ENCODE measurements around the gene NDUFB7. TPM values are rescaled to one million over a fixed set of nuclear protein-coding genes. Genes with fewer than 3 reads are reported as not detected.

NDUFB7 gene
- total RNA-seq, 1 donor from 2014 or later, result 152 TPM

DNA sequence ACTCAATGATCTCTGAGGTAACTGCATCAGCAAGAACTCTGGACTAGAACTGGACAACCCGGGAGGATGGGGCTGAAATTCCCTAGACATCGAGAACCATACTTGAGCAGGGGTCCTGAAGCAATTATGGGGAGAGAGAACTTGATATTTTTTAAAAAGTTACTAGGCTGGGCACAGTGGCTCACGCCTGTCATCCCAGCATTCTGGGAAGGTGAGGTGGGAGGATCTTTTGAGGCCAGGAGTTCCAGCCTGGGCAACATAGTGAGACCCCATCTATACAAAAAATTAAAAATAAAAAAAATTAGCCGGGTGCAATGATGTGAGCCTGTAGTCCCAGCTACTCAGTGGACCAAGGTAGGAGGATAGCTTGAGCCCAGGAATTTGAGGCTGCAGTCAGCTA is 51.3 kb downstream of the NDUFB7 start:
- no peak for DNase-seq

DNA sequence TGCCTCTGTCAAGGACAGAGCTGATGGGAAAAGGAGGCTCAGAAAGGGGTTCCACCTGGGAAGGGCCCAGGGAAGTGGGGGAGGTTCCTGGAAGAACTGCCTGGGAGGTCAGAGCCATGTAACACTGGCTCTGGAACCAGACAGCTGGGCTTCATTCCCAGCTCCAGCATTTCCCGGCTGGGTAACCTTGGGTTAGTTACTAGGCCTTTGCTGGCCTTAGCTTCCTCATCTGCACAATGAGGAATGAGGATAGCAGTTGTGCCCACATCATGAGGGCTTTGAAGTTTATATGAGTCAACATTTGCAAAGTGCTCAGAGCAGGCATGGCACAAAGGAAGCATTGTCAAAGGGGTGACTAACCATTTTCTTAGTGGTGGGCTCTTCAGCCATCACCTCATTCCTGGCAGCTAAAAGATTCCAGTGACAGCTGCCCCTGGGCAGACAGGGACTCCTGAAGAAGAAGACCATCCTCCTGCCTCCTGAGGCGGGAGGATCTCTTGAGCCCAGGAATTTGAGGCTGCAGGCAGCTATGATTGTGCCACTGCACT is 51.9 kb downstream of the NDUFB7 start:
- DNase-seq, result no peak

DNA sequence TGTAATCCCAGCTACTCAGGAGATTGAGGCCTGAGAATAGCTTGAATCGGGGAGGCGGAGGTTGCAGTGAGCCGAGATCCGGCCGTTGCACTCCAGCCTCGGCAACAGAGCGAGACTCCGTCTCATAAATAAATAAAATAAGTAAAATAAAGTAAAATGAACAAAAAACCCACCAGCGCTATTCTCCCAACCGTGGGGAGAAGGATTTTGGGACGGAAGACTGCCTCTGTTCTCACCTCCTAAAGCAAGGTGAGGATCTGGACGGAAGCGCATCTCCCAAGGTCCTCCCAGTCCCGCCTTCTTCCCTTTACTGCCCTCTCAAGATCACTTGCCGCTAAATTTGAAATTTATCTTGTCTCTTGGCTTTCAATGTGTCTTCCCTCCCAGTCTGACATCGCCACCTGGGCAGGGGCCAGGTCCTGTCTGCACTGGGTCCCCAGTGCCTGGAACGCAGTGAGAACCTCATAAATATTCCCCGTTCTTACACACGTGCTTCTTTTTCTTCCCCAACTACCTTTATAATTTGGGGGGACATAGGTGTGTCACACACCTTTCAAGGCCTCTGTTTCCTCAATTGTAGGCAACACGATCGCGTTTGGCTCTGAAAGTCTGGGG is 52.5 kb downstream of the NDUFB7 start:
- no peak for DNase-seq

DNA sequence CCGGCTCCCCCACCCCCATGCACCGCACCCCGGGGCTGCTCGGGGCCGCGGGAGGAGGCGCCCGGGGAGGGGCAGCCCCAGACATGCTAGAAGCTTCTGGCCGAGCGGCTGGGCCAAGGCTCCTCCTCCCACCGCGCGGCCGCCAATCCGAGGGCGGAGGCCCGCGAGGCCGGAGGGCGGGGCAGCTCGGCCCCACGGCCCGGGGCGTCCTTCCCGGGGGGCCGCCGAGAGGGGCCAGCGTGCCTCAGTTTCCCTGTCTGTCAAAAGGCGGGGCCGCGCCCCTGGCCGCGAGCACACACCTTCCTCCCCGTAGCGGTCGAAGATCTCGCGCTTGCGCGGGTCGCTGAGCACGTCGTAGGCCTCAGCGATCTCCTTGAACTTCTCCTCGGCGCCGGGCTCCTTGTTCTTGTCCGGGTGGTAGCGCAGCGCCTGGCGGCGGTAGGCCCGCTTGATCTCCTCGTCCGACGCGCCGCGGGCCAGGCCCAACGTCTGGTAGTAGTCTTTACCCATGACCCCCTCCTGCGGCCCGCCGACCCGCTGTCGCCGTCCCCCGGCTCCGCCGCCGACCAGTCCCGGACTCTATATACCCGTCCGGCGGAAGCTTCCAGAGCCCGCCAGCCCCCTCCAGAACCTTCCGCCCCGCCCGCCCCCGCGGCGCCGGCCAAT is 53.9 kb downstream of the NDUFB7 start, which contains the start of gene DNAJB1:
Gene DNAJB1, minus strand, starts transcription at position 558 of the 666 bp plus-strand sequence. Its CDS starts 48 bp downstream, at position 510.
- no peak for DNase-seq

DNA sequence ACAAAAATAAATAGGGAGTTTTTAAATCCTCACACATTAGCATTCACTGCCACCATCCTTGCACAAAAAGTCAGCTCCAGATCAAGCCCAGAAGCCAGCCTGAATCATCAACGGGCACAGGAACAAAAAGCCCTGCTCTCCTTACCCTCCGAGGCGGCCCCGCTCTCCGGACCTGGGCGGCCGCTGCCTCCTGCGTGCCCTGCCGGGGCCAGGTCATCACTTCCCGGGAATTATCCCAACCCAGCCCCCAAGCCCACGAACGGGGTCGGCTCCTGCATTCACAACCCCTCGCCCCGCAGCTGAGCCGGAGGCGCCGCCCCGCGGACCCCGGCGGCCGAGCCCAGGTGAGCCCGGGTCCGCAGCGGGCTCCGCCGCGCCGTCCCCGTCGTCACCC is 54.4 kb downstream of the NDUFB7 start:
- DNase-seq, result no peak

DNA sequence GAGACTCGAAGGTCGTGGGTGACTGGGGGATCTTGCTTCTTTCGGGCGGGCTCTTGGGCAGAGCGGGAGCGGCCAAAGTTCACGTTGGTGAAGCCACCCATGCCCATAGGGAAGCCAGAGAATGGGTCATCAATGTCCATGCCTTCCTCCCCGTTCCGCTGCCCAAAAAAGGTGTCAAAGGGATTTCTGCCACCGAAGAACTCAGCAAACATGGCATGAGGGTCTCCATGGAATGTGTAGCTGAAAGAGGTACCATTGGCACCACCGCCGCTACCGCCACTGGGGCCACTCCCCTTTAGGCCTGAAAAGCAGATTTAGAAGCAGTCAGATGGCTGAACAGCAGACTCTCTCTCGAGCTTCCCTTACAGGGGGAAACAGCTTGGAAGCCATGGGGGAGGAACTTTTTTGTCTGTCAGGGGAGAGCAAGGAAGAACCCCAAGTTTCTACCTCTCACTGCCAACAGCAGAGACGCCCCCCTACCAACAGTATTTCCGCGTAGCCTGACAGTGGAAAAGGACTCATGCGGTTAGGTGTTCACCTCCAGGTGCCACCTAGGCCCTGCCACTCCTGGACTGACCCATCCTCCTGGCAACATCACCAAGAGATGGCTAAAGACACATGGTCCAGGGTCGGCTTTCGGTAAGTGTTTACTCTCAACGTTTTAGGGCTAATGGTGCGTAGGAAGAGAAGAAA is 55.0 kb downstream of the NDUFB7 start:
- no peak for DNase-seq

Small RNAs within 50 kb of the gene (small RNA-seq; reads per million reads assigned to genes)
- not detected for gene RN7SL842P (ENCODE audit: low replicate concordance)

Other genes starting within 250 kb of the NDUFB7 start
- 17.8 TPM for gene ADGRE5, start 190.6 kb downstream of the NDUFB7 start, total RNA-seq
- gene DDX39A, start 152.7 kb downstream of the NDUFB7 start, total RNA-seq, result 42.0 TPM
- 32.3 TPM for gene PKN1, start 138.8 kb downstream of the NDUFB7 start, total RNA-seq
- not detected for gene PTGER1, start 96.7 kb downstream of the NDUFB7 start, total RNA-seq
- gene GIPC1, start 75.9 kb downstream of the NDUFB7 start, total RNA-seq, result 57.7 TPM
- 64.9 TPM for gene DNAJB1, start 53.7 kb downstream of the NDUFB7 start, total RNA-seq
- 38.9 TPM for gene TECR, start 42.5 kb downstream of the NDUFB7 start, total RNA-seq
- 0.10 TPM for gene CLEC17A, start 11.0 kb upstream of the NDUFB7 start, total RNA-seq
- 1.2 TPM for gene ADGRE3, start 102.8 kb upstream of the NDUFB7 start, total RNA-seq
- 17.0 TPM for gene ZNF333, start 118.0 kb upstream of the NDUFB7 start, total RNA-seq
- 1.8 TPM for gene ADGRE2, start 206.5 kb upstream of the NDUFB7 start, total RNA-seq